Measurements from ENCODE around the gene ZNF652. TPM values are rescaled to one million over a fixed set of nuclear protein-coding genes. Genes with fewer than 3 reads are reported as not detected.

Gene ZNF652
- total RNA-seq, 3 donors from 2014 or later = 34.2 to 157 (median 72.4) TPM

- Histone ChIP-seq H3K27me3 (no peaks in the 10 kb centered on the region), H3K27ac (no peak overlapping the region), H3K4me3 (no peak overlapping the region), H3K36me3 (no peaks in the 10 kb centered on the region), H3K9me3 (no peaks in the 10 kb centered on the region), H3K4me1 (no peaks in the 10 kb centered on the region)
- no peak for DNase-seq (ENCODE audit: low spot score in 2 of 2)
- TF ChIP-seq POLR2AphosphoS5 (IDR thresholded peaks at IDR 0.05) (no peak), CTCF (IDR thresholded peaks at IDR 0.05) (no peak), POLR2A (IDR thresholded peaks at IDR 0.05) (no peak)
- intact Hi-C loops (cut with DNase I; ENCODE audit: low total_unique reads) = no loop called here
These were observed 33.9 kb downstream of the ZNF652 start for GRCh38 chr17:49327835-49328784.

GRCh38 chr17:49325980-49326379 is 36.1 kb downstream of the ZNF652 start:
- Histone ChIP-seq H3K27me3 (no peaks in the 10 kb centered on the region), H3K36me3 (no peaks in the 10 kb centered on the region), H3K27ac (no peak overlapping the region), H3K9me3 (no peaks in the 10 kb centered on the region), H3K4me3 (no peak overlapping the region), H3K4me1 (no peaks in the 10 kb centered on the region)
- no peak for TF ChIP-seq POLR2A (IDR thresholded peaks at IDR 0.05)
- no peak for DNase-seq (ENCODE audit: low spot score in 2 of 2)
- intact Hi-C loops (cut with DNase I; ENCODE audit: low total_unique reads) = no loop called here

- H3K27ac ChIP-seq = no peak overlapping the region
- H3K4me1 ChIP-seq = peaks cover 0 to 5% of the 10 kb centered on the region in 2 donors
- no peaks in the 10 kb centered on the region for H3K27me3 ChIP-seq
- no peaks in the 10 kb centered on the region for H3K9me3 ChIP-seq
- DNase-seq (ENCODE audit: low spot score in 2 of 2) = no peak
- TF ChIP-seq CTCF (IDR thresholded peaks at IDR 0.05) = no peak
- TF ChIP-seq POLR2AphosphoS5 (IDR thresholded peaks at IDR 0.05) = no peak
- H3K36me3 ChIP-seq = no peaks in the 10 kb centered on the region
- intact Hi-C loops (cut with DNase I; ENCODE audit: low total_unique reads) = loop anchor here (5.0 kb wide), 1 partner anchor 234 kb away; no protein-coding TSS in a partner anchor
- no peak overlapping the region for H3K4me3 ChIP-seq
These were observed 43.5 kb downstream of the ZNF652 start for GRCh38 chr17:49318435-49318965.

- H3K4me1 ChIP-seq = peaks cover 0 to 5% of the 10 kb centered on the region in 2 donors
- H3K36me3 ChIP-seq = no peaks in the 10 kb centered on the region
- DNase-seq (ENCODE audit: low spot score in 2 of 2) = no peak
- TF ChIP-seq POLR2AphosphoS5 (IDR thresholded peaks at IDR 0.05) = no peak
- no peak for TF ChIP-seq CTCF (IDR thresholded peaks at IDR 0.05)
- TF ChIP-seq POLR2A (IDR thresholded peaks at IDR 0.05) = no peak
- H3K4me3 ChIP-seq = no peak overlapping the region
- peak overlapping the region; percentile 49 to 72 for H3K27ac ChIP-seq
- H3K27me3 ChIP-seq = no peaks in the 10 kb centered on the region
- no peaks in the 10 kb centered on the region for H3K9me3 ChIP-seq
- intact Hi-C loops (cut with DNase I; ENCODE audit: low total_unique reads) = loop anchor here (5.0 kb wide), 1 partner anchor 235 kb away; no protein-coding TSS in a partner anchor
These were observed 45.0 kb downstream of the ZNF652 start for GRCh38 chr17:49316889-49317675.

GRCh38 chr17:49316258-49316570 is 45.8 kb downstream of the ZNF652 start:
- Histone ChIP-seq H3K36me3 (no peaks in the 10 kb centered on the region), H3K4me3 (peak overlapping the region in 1 of 3 donors; percentile 7), H3K4me1 (peaks cover 0 to 5% of the 10 kb centered on the region in 2 donors), H3K27me3 (no peaks in the 10 kb centered on the region), H3K27ac (peak overlapping the region; percentile 49 to 72), H3K9me3 (no peaks in the 10 kb centered on the region)
- intact Hi-C loops (cut with DNase I; ENCODE audit: low total_unique reads) = loop anchor here (5.0 kb wide), 1 partner anchor 236 kb away; no protein-coding TSS in a partner anchor
- no peak for DNase-seq (ENCODE audit: low spot score in 2 of 2)
- TF ChIP-seq POLR2AphosphoS5 (IDR thresholded peaks at IDR 0.05) = no peak
- no peak for TF ChIP-seq POLR2A (IDR thresholded peaks at IDR 0.05)
- no peak for TF ChIP-seq CTCF (IDR thresholded peaks at IDR 0.05)
